OCI-LY7 (cell line): ENCODE results near the gene TAPT1. TPM values are rescaled to one million over a fixed set of nuclear protein-coding genes. Genes with fewer than 3 reads are reported as not detected.

Source experiments
- Bru-seq: library from RNA; stranded (reverse); fragments of 400-500 nt; gene quantifications from one replicate; lab custom pipeline; 2021; lab: Mats Ljungman, UMichigan
- BruChase-seq, 2 experiments: library from RNA; stranded (reverse); fragments of 400-500 nt; gene quantifications; one replicate each; lab custom pipeline; 2021; lab: Mats Ljungman, UMichigan
- BruUV-seq: library from RNA; stranded (reverse); fragments of 400-500 nt; replicated peaks from 2 replicates; lab custom pipeline; 2021; lab: Mats Ljungman, UMichigan
- CTCF ChIA-PET: fragments of 300-600 bp; sonication (Branson Sonifier 250); formaldehyde crosslinking; loops from one replicate; lab custom pipeline; 2022; ENCODE audit warnings: antibody characterized with exemption; ENCODE audit not compliant: unreplicated experiment; lab: Charles Lee
- POLR2A ChIA-PET: fragments of 300-600 bp; sonication (Branson Sonifier 250); formaldehyde crosslinking; loops from one replicate; lab custom pipeline; 2022; ENCODE audit warnings: antibody characterized with exemption; lab: Charles Lee
- DNase-seq: peaks from one replicate; pipeline ENCODE4 v3.0.0-alpha.2; 2015; ENCODE audit warnings: low spot score
- H2AFZ ChIP-seq: fragments of 200-600 bp; sonication (generic), shearing (Covaris generic); 2 replicates; pipeline ENCODE4 v1.6.1; 2014; ENCODE audit warnings: mild to moderate bottlenecking, antibody characterized with exemption, low read length, moderate library complexity
- H3K27ac ChIP-seq: fragments of 200-600 bp; sonication (generic); 2 replicates; pipeline ENCODE4 v1.5.1; 2014; ENCODE audit warnings: mixed run types, low read depth, mild to moderate bottlenecking, moderate library complexity, low read length, inconsistent platforms; ENCODE audit not compliant: poor library complexity, severe bottlenecking
- H3K36me3 ChIP-seq: fragments of 200-600 bp; sonication (generic); 2 replicates; pipeline ENCODE4 v1.6.1; 2014; ENCODE audit warnings: mild to moderate bottlenecking, antibody characterized with exemption, low read length, moderate library complexity, mixed read lengths; ENCODE audit not compliant: insufficient read depth
- H3K4me1 ChIP-seq: fragments of 200-600 bp; sonication (generic); 2 replicates; pipeline ENCODE4 v1.5.1; 2014; ENCODE audit warnings: mild to moderate bottlenecking, low read length; ENCODE audit not compliant: insufficient read depth, poor library complexity, severe bottlenecking
- H3K4me2 ChIP-seq: fragments of 200-600 bp; sonication (generic); 2 replicates; pipeline ENCODE4 v1.6.1; 2014; ENCODE audit warnings: mild to moderate bottlenecking, low read length
- H3K4me3 ChIP-seq: fragments of 200-600 bp; sonication (generic); 2 replicates; pipeline ENCODE4 v1.5.1; 2014; ENCODE audit warnings: mild to moderate bottlenecking, low read depth, low read length; ENCODE audit not compliant: poor library complexity, severe bottlenecking
- H3K79me2 ChIP-seq: fragments of 200-600 bp; sonication (generic); 2 replicates; pipeline ENCODE4 v1.6.1; 2016; ENCODE audit warnings: low read depth, mild to moderate bottlenecking, low read length, moderate library complexity, mixed read lengths; ENCODE audit not compliant: insufficient read depth
- H3K9me2 ChIP-seq: fragments of 200-600 bp; sonication (generic); 2 replicates; pipeline ENCODE4 v1.6.1; 2016; ENCODE audit warnings: mild to moderate bottlenecking, low read length, mixed read lengths; ENCODE audit not compliant: insufficient read depth
- H3K9me3 ChIP-seq: fragments of 200-600 bp; sonication (generic); 2 replicates; pipeline ENCODE4 v1.6.1; 2014; ENCODE audit warnings: mild to moderate bottlenecking, mixed run types, low read length, mixed read lengths
- H4K20me1 ChIP-seq: fragments of 200-600 bp; sonication (generic); 2 replicates; pipeline ENCODE4 v1.6.1; 2014; ENCODE audit warnings: mild to moderate bottlenecking, antibody characterized with exemption, low read length, moderate library complexity, mixed read lengths; ENCODE audit not compliant: insufficient read depth
- CTCF ChIP-seq: fragments of 200-600 bp; sonication (generic); conservative IDR thresholded peaks from 2 replicates; pipeline ENCODE4 v1.5.1; 2014; ENCODE audit warnings: mild to moderate bottlenecking, antibody characterized with exemption, low read length, moderate library complexity, mixed read lengths
- EZH2phosphoT487 ChIP-seq: fragments of 200-600 bp; sonication (generic); IDR thresholded peaks from 2 replicates; pipeline ENCODE4 v1.6.1; 2018; ENCODE audit warnings: low read depth, borderline replicate concordance, mild to moderate bottlenecking, mixed run types, antibody characterized with exemption, low read length, moderate library complexity, mixed read lengths
- intact Hi-C: fragments of 100-400 bp; cut with micrococcal nuclease; formaldehyde crosslinking; loops from one replicate; pipeline ENCODE4 v1.10.0; 2022; ENCODE audit not compliant: unreplicated experiment
- long read RNA-seq: library from polyadenylated mRNA; stranded (forward); transcript quantifications from one replicate; pipeline ENCODE4 v2.0.0, GENCODE V29; 2022
- total RNA-seq, 2 experiments: library from RNA; depleted of rRNA in 1 of 2; stranded (reverse); fragments of >200 nt in 1 of 2; shearing (Covaris generic) in 1 of 2; gene quantifications; 2 replicates each; pipeline ENCODE4 v1.2.3, GENCODE V29; 2014 to 2022

The TAPT1 gene
- total RNA-seq (2014; rRNA removed; shearing (Covaris generic)) (23.2 and 34.3 TPM in 2 replicates), total RNA-seq (2022) (66.6 and 94.1 TPM in 2 replicates), Bru-seq, nascent RNA (percentile 92 among the genes with signal in this experiment), BruChase-seq, experiment 1, labeled RNA remaining after a 6-hour chase (percentile 79 among the genes with signal in this experiment), BruChase-seq, experiment 2, labeled RNA remaining after a 2-hour chase (percentile 78 among the genes with signal in this experiment)
- long read RNA-seq, full-length matches to known transcripts, result 50 of 73 reads
- long read RNA-seq, partial matches to known transcripts, result 4 of 73 reads
- long read RNA-seq, other reads (novel, unspliced or antisense), result 19 of 73 reads

GRCh38 chr4:16225863-16226815 is at the start of gene TAPT1:
TAPT1 (minus strand) TSS chr4:16226471; CDS start chr4:16226457, 14 bp downstream.
- Histone ChIP-seq H3K4me1 (peaks cover 63% of the 10 kb centered on the region), H3K4me2 (peak within 1 kb of the TSS; percentile 91), H3K9me3 (no peaks in the 10 kb centered on the region), H3K36me3 (peaks cover 11% of the 10 kb centered on the region), H3K79me2 (peaks cover 46% of the 10 kb centered on the region), H2AFZ (peak within 1 kb of the TSS; percentile 66; the same call in 1 of the 2 replicates), H3K27ac (peak within 1 kb of the TSS; percentile 77), H3K4me3 (peak within 1 kb of the TSS; percentile 71), H4K20me1 (peaks cover 19% of the 10 kb centered on the region), H3K9me2 (no peaks in the 10 kb centered on the region)
- peak; percentile 81 for DNase-seq
- ChIA-PET POLR2A (interaction anchor here (0.6 to 1.2 kb wide), 3 partner anchors 7 to 64 kb away, joined by 4 to 5 read pairs (median 4); no protein-coding TSS in a partner anchor), CTCF (no interaction called here)
- intact Hi-C loops, result loop anchor here (5.0 to 10.0 kb wide), 5 partner anchors 449 to 1349 kb away; partner anchors contain the start of genes CD38, CPEB2, FBXL5 and LAP3
- BruUV-seq, result no TSS peak
- TF ChIP-seq CTCF (no peak), EZH2phosphoT487 (no peak)

- Histone ChIP-seq H3K9me3 (no peaks in the 10 kb centered on the region), H3K4me1 (no peaks in the 10 kb centered on the region), H3K4me3 (no peak overlapping the region), H3K27ac (no peak overlapping the region), H3K9me2 (no peaks in the 10 kb centered on the region), H4K20me1 (no peaks in the 10 kb centered on the region), H2AFZ (no peak overlapping the region), H3K4me2 (no peak overlapping the region), H3K36me3 (no peaks in the 10 kb centered on the region), H3K79me2 (no peaks in the 10 kb centered on the region)
- no TSS peak for BruUV-seq
- TF ChIP-seq CTCF (no peak), EZH2phosphoT487 (no peak)
- ChIA-PET CTCF (no interaction called here), POLR2A (no interaction called here)
- intact Hi-C loops, result no loop called here
- no peak for DNase-seq
These were observed 45.1 kb upstream of the TAPT1 start for GRCh38 chr4:16271411-16271810.
